ENCODE data around the gene SPATA9. TPM values are rescaled to one million over a fixed set of nuclear protein-coding genes. Genes with fewer than 3 reads are reported as not detected.

SPATA9 gene
- total and polyA plus RNA-seq, 2 of the 8 experiments (the other 6 are each of a cell fraction or from before 2014, with no cell fraction given): not detected

- TF ChIP-seq RNF2 (IDR thresholded peaks at IDR 0.05; ENCODE audit: borderline replicate concordance, low read depth, low read length, missing control alignments, poor library complexity, severe bottlenecking) (no peak), CBX8 (IDR thresholded peaks at IDR 0.05; ENCODE audit: borderline replicate concordance, low read depth, low read length) (no peak), TBP (IDR thresholded peaks at IDR 0.05; ENCODE audit: low read depth, low read length) (no peak), POLR2AphosphoS5 (IDR thresholded peaks at IDR 0.05; ENCODE audit: low read depth, low read length) (no peak)
Measured at GRCh38 chr5:95662946-95663345, 19.8 kb downstream of the SPATA9 start (continued).
